Measurements from ENCODE around the gene EVX1. TPM values are rescaled to one million over a fixed set of nuclear protein-coding genes. Genes with fewer than 3 reads are reported as not detected.

EVX1 gene
- total RNA-seq, 1 donor from 2014 or later, result not detected

DNA sequence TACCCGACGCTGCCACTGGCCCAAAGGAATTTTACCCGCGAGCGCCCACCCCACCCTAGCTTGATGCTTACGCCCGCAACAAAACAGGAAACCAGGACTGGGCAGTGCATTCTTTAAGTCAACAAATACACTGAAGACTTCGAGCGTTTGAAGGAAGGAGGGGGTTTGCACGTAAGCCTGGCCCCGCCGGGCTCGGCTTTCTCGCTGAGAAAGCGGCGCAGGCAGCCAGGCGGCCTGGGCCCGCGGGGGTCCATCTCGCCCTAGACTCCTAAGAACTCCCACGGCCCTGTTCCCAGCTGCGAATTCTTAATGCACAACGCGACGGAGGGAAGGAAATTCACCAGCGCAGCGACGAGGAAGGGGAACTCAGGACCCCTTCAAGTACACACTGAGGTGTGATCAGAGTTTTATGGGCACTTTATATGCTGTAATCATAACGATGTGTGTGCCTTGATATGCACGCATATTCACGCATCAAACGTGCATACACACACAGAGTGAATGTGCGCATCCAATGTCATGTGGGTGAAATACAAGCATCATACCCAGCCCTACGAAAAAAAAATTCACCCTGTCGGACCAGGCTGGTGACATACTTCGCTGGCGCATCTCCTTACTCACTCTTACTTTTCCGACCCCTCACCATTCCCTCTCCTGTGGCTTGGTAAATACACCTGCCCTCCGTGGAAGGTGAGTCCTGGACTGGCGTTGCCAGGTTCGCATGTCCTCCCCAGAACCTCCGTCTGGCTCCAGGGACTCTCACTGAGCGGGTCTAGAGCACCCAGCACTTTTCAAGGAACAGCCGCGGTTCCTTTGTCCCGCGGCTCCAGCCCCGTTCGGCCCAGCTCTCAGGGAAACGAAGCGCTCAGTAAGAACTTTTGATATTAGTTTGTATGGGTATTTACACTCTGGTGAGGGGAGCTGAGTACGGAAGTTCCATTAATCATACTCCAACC lies 37.0 kb upstream of the EVX1 start:
- peaks cover 68 to 85% (median 84%) of the 10 kb centered on the region in 3 donors for H3K27me3 ChIP-seq (ENCODE audit: control insufficient read depth in 3 of 3, insufficient read depth in 3 of 3, low read length in 3 of 3)
- peak overlapping the region in 2 of 3 donors; percentile 40 to 52 for H3K4me3 ChIP-seq (ENCODE audit: low read length in 3 of 3)
- no peaks in the 10 kb centered on the region for H3K9me3 ChIP-seq (ENCODE audit: control insufficient read depth in 3 of 3, low read length in 3 of 3)
- peaks cover 20 to 28% (median 20%) of the 10 kb centered on the region in 3 donors for H3K4me1 ChIP-seq (ENCODE audit: control insufficient read depth in 3 of 3, insufficient read depth in 3 of 3, low read length in 3 of 3)
- no peaks in the 10 kb centered on the region for H3K36me3 ChIP-seq (ENCODE audit: control insufficient read depth in 3 of 3, insufficient read depth in 3 of 3, low read length in 3 of 3)
- no peak overlapping the region for H3K27ac ChIP-seq (ENCODE audit: low read depth, low read length)
- no peak overlapping the region for H3K9ac ChIP-seq (ENCODE audit: low read depth in 1 of 3, low read length in 3 of 3)

DNA sequence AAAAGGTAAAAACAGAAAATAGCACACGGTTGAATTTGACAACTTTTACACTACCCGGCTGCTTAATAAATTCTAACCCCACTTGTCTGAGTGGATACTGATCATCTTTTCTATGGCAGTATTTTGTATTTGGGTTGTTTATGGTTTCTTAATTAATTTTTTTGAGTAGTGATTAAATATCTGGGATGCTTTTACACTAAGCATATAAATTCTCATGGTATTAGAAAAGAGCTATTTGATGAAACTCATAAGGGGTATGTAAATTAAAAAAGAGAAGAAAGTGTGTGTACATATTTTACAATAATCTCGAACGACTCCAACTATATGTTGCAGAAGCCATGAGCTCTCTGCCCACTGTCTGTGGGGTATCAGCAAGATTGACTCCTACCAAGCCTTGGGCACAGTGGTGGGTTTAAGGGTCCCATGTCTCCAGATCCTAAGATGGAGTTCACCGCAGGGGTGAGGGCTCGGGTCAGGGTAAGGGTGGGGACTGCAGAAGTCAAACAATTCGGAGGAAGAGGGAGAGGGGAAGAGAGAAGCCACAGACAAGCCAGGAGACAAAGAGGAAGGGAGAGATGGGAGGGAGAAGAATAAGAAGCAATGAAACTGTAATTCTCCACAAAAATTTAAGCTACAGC lies 35.1 kb upstream of the EVX1 start:
- no peaks in the 10 kb centered on the region for H3K9me3 ChIP-seq (ENCODE audit: control insufficient read depth in 3 of 3, low read length in 3 of 3)
- no peak overlapping the region for H3K27ac ChIP-seq (ENCODE audit: low read depth, low read length)
- H3K9ac ChIP-seq (ENCODE audit: low read depth in 1 of 3, low read length in 3 of 3), result no peak overlapping the region
- no peaks in the 10 kb centered on the region for H3K36me3 ChIP-seq (ENCODE audit: control insufficient read depth in 3 of 3, insufficient read depth in 3 of 3, low read length in 3 of 3)
- H3K4me1 ChIP-seq (ENCODE audit: control insufficient read depth in 3 of 3, insufficient read depth in 3 of 3, low read length in 3 of 3), result peaks cover 15 to 19% (median 16%) of the 10 kb centered on the region in 3 donors
- peaks cover 63 to 84% (median 72%) of the 10 kb centered on the region in 3 donors for H3K27me3 ChIP-seq (ENCODE audit: control insufficient read depth in 3 of 3, insufficient read depth in 3 of 3, low read length in 3 of 3)
- no peak overlapping the region for H3K4me3 ChIP-seq (ENCODE audit: low read length in 3 of 3)

DNA sequence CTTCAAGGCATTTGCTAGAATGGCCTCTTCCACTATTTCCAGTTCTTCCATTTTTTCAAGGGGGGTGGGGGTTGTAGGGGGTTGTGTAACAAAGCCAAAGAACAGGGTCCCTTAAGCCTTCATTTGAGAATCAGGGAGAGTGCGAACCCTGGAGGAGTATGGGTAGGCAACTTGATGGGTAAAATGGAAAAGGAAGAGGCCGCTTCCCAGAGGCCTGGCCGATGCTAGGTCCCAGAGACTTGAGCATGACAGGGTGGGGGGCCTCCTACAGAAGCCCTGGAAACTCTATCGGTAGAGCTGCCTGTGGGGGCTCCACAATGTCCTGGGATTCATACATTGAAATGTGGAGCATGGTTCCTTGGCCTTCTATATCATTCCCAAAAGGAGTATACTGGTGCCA lies 33.6 kb upstream of the EVX1 start:
- H3K27me3 ChIP-seq (ENCODE audit: control insufficient read depth in 3 of 3, insufficient read depth in 3 of 3, low read length in 3 of 3), result peaks cover 63 to 85% (median 69%) of the 10 kb centered on the region in 3 donors
- H3K36me3 ChIP-seq (ENCODE audit: control insufficient read depth in 3 of 3, insufficient read depth in 3 of 3, low read length in 3 of 3), result no peaks in the 10 kb centered on the region
- no peaks in the 10 kb centered on the region for H3K9me3 ChIP-seq (ENCODE audit: control insufficient read depth in 3 of 3, low read length in 3 of 3)
- peaks cover 15 to 19% (median 16%) of the 10 kb centered on the region in 3 donors for H3K4me1 ChIP-seq (ENCODE audit: control insufficient read depth in 3 of 3, insufficient read depth in 3 of 3, low read length in 3 of 3)
- H3K4me3 ChIP-seq (ENCODE audit: low read length in 3 of 3), result no peak overlapping the region
- H3K9ac ChIP-seq (ENCODE audit: low read depth in 1 of 3, low read length in 3 of 3), result no peak overlapping the region
- H3K27ac ChIP-seq (ENCODE audit: low read depth, low read length), result no peak overlapping the region

DNA sequence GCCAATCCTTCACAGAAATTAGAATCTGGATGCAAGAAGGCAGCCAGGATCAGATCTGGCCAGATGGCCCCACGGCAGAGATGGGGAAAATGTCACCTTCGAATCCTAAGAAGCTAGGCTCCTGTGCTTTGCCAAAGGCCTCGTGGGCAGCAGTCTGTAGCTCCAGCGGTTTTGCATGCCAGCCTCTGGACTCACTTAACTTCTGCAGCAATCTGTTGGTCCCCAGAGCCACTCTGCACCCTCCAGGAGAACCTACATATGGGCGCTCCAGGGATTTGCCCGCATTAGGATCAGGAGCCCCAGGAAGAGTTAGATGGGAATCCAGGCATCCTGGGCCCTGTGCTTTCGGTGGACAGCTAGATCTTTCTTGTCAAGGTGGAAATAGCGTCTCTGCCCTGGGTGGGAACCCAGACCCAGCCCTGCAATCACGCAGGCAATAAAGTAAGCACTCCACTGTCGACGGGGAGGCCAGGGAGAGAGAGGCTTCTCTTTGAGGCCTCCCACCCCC lies 32.6 kb upstream of the EVX1 start:
- Histone ChIP-seq H3K4me3 (ENCODE audit: low read length in 3 of 3) (no peak overlapping the region), H3K9ac (ENCODE audit: low read depth in 1 of 3, low read length in 3 of 3) (no peak overlapping the region), H3K36me3 (ENCODE audit: control insufficient read depth in 3 of 3, insufficient read depth in 3 of 3, low read length in 3 of 3) (no peaks in the 10 kb centered on the region), H3K27ac (ENCODE audit: low read depth, low read length) (no peak overlapping the region), H3K4me1 (ENCODE audit: control insufficient read depth in 3 of 3, insufficient read depth in 3 of 3, low read length in 3 of 3) (peaks cover 11 to 13% (median 11%) of the 10 kb centered on the region in 3 donors), H3K9me3 (ENCODE audit: control insufficient read depth in 3 of 3, low read length in 3 of 3) (no peaks in the 10 kb centered on the region), H3K27me3 (ENCODE audit: control insufficient read depth in 3 of 3, insufficient read depth in 3 of 3, low read length in 3 of 3) (peaks cover 53 to 84% (median 59%) of the 10 kb centered on the region in 3 donors)

DNA sequence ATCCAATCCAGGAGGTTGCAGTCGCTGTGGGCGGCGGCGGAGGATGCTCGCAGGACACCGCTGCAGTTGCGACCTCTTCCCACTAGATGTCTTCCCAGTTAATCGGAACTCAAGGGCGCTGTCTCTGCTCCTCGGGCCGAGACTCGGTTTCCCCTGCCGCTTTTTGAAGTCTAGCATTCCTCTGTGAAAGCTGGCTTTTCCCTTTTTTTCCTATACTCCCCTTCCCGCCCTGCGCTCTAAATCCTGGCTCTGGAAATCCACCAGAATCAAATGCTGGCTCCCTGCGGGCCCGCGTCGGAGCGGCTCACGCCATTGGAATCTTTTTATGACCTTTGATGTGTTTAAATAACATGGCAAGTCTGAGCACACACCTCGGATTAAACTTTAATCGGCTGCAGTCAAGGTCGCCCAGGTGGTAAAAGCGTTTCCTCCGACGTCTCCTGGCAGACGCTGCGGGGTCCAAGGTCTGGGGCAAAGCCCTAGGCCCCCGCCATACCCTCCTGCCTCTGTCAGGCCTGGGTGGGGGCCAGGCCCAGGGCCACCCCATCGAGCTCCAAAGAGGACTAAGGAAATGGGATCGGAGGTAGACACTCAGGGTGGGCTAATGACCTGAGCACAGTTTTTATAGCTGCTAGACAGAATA lies 32.0 kb upstream of the EVX1 start:
- Histone ChIP-seq H3K9ac (ENCODE audit: low read depth in 1 of 3, low read length in 3 of 3) (peak overlapping the region in 2 of 3 donors; percentile 20 to 66), H3K9me3 (ENCODE audit: control insufficient read depth in 3 of 3, low read length in 3 of 3) (no peaks in the 10 kb centered on the region), H3K4me1 (ENCODE audit: control insufficient read depth in 3 of 3, insufficient read depth in 3 of 3, low read length in 3 of 3) (peaks cover 5 to 7% (median 5%) of the 10 kb centered on the region in 3 donors), H3K4me3 (ENCODE audit: low read length in 3 of 3) (peak overlapping the region; percentile 21 to 60 (median 25)), H3K36me3 (ENCODE audit: control insufficient read depth in 3 of 3, insufficient read depth in 3 of 3, low read length in 3 of 3) (no peaks in the 10 kb centered on the region), H3K27ac (ENCODE audit: low read depth, low read length) (no peak overlapping the region), H3K27me3 (ENCODE audit: control insufficient read depth in 3 of 3, insufficient read depth in 3 of 3, low read length in 3 of 3) (peaks cover 48 to 78% (median 53%) of the 10 kb centered on the region in 3 donors)

DNA sequence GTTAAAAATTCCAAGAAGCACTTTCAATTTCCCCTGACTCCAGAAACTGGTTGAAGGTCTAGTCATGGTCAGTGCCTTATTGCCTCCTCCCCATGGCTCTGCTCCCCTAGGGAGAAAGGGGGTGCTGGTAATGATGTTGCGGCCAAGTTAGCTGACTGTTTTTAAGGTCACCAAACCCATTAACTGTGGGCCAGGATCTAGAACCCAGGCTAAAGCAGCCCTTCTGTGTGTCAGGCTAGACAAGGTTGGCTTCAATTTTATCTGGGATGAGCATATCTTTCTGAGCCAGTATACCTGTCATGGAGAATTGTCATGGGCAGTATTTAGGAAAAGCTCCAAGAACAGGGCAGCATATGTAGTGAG lies 31.5 kb upstream of the EVX1 start:
- H3K36me3 ChIP-seq (ENCODE audit: control insufficient read depth in 3 of 3, insufficient read depth in 3 of 3, low read length in 3 of 3), result no peaks in the 10 kb centered on the region
- no peak overlapping the region for H3K9ac ChIP-seq (ENCODE audit: low read depth in 1 of 3, low read length in 3 of 3)
- no peaks in the 10 kb centered on the region for H3K9me3 ChIP-seq (ENCODE audit: control insufficient read depth in 3 of 3, low read length in 3 of 3)
- peaks cover 42 to 73% (median 48%) of the 10 kb centered on the region in 3 donors for H3K27me3 ChIP-seq (ENCODE audit: control insufficient read depth in 3 of 3, insufficient read depth in 3 of 3, low read length in 3 of 3)
- no peak overlapping the region for H3K27ac ChIP-seq (ENCODE audit: low read depth, low read length)
- no peak overlapping the region for H3K4me3 ChIP-seq (ENCODE audit: low read length in 3 of 3)
- peaks cover 4% of the 10 kb centered on the region in 3 donors for H3K4me1 ChIP-seq (ENCODE audit: control insufficient read depth in 3 of 3, insufficient read depth in 3 of 3, low read length in 3 of 3)

DNA sequence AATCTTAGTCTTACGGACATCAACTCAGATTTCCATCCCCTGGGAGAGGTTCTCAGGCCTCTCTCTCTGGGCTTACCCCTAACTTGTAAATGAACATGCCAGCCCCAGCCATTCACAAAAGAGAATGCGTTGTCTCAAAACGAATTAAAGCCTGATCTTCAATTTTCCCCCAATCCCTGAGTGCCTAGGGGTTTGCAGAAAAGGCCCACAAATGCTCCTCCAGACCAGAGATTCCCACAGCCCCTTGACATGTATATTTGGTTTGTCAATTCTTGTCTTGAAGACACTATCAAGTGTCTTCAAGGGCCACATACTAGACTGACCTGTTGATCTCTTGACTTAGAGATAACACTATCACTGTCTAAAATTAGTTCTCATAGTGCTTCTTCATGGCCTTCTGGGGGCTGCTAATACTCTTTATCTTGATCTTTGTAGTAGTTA lies 30.8 kb upstream of the EVX1 start:
- no peak overlapping the region for H3K27ac ChIP-seq (ENCODE audit: low read depth, low read length)
- no peak overlapping the region for H3K9ac ChIP-seq (ENCODE audit: low read depth in 1 of 3, low read length in 3 of 3)
- peaks cover 4% of the 10 kb centered on the region in 3 donors for H3K4me1 ChIP-seq (ENCODE audit: control insufficient read depth in 3 of 3, insufficient read depth in 3 of 3, low read length in 3 of 3)
- no peaks in the 10 kb centered on the region for H3K9me3 ChIP-seq (ENCODE audit: control insufficient read depth in 3 of 3, low read length in 3 of 3)
- no peak overlapping the region for H3K4me3 ChIP-seq (ENCODE audit: low read length in 3 of 3)
- no peaks in the 10 kb centered on the region for H3K36me3 ChIP-seq (ENCODE audit: control insufficient read depth in 3 of 3, insufficient read depth in 3 of 3, low read length in 3 of 3)
- H3K27me3 ChIP-seq (ENCODE audit: control insufficient read depth in 3 of 3, insufficient read depth in 3 of 3, low read length in 3 of 3), result peaks cover 41 to 72% (median 42%) of the 10 kb centered on the region in 3 donors

DNA sequence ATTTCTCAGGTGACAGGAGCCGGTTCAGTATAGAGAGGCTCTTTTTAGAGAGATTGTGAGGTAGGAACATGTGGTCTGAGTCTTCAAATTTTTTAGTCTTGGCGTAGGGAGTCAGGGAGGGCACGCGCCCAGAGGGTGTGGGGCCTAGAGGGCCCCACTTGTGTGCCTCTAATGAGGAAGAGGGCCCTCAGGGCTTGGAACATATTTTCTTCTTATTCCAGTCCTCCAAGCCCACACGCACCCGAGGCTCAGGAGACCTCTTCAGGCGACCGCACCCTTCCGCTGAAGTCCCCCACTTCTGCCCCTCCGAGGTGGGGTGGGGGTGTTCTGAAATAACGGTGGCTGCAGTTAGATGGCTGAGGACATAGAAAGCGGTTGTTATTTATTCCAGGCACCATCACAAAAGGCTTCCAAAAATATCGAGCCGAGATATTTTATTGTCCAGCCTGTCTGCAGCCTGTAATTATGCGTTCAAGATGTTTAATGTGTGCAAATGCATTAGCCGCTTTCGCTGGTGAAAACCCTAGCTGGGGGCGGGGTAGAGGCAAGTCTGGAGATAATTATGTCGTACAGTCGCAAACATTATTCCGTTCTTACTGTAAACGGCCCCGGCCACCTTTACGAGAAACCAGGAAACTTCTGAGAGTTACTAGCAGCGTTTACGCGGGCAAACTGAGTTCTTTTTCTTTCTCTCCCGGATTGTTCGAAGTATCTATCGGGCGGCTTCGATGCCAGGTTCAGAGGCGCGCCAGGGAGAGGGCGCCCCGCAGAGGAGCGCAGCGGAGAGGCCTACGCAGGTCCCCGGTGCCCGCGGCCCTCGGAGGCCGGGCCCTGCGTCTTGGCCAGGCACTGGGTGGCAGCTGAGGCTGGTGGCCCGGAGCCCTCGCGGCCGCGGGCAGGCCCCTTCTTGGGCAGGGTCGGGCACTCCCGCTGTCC lies 29.8 kb upstream of the EVX1 start:
- H3K4me1 ChIP-seq (ENCODE audit: control insufficient read depth in 3 of 3, insufficient read depth in 3 of 3, low read length in 3 of 3), result peaks cover 4% of the 10 kb centered on the region in 3 donors
- H3K9ac ChIP-seq (ENCODE audit: low read depth in 1 of 3, low read length in 3 of 3), result no peak overlapping the region
- peaks cover 39 to 70% (median 42%) of the 10 kb centered on the region in 3 donors for H3K27me3 ChIP-seq (ENCODE audit: control insufficient read depth in 3 of 3, insufficient read depth in 3 of 3, low read length in 3 of 3)
- H3K36me3 ChIP-seq (ENCODE audit: control insufficient read depth in 3 of 3, insufficient read depth in 3 of 3, low read length in 3 of 3), result no peaks in the 10 kb centered on the region
- no peak overlapping the region for H3K4me3 ChIP-seq (ENCODE audit: low read length in 3 of 3)
- H3K9me3 ChIP-seq (ENCODE audit: control insufficient read depth in 3 of 3, low read length in 3 of 3), result no peaks in the 10 kb centered on the region
- no peak overlapping the region for H3K27ac ChIP-seq (ENCODE audit: low read depth, low read length)
